ENCODE data around the gene SMG6. TPM values are rescaled to one million over a fixed set of nuclear protein-coding genes. Genes with fewer than 3 reads are reported as not detected.

The SMG6 gene
- total and polyA plus RNA-seq, 5 experiments from 2014 or later = 5.3 to 51.4 (median 13.5) TPM

DNA sequence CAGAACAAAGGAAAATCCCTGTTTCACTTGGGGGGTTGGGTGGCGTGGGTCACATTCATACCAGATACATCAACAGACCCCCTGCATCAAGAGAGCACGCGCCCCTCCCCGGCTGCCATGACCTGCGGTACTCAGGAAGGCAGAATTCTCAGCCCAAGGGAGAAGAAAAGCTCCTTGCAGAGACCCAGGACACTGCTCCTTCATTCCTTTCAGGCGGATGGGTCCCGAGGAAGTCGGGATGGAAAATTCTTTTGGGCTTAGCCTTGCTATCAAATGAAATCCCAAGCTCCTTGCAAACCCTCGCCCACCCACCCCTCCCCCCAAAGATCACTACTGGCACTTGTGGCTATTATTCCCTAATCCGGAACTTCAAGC lies 208.1 kb downstream of the SMG6 start:
- Mint-ChIP-seq H3K4me3 (no peak overlapping the region), H3K36me3 (peaks cover 0 to 39% (median 3%) of the 10 kb centered on the region in 3 donors), H3K27ac (no peak overlapping the region), H3K4me1 (peaks cover 8 to 20% (median 18%) of the 10 kb centered on the region in 4 donors), H3K27me3 (no peaks in the 10 kb centered on the region), H3K9me3 (no peaks in the 10 kb centered on the region)
- POLR2A ChIA-PET = no interaction called here
- no peak for DNase-seq
- no peak for ATAC-seq

- Mint-ChIP-seq H3K4me1 (peaks cover 11 to 25% (median 23%) of the 10 kb centered on the region in 4 donors), H3K27me3 (no peaks in the 10 kb centered on the region), H3K36me3 (peaks cover 0 to 39% (median 3%) of the 10 kb centered on the region in 3 donors), H3K27ac (peak overlapping the region in 2 of 10 donors; percentile 20 to 33), H3K4me3 (no peak overlapping the region), H3K9me3 (no peaks in the 10 kb centered on the region)
- DNase-seq (no peak), ATAC-seq (no peak)
- POLR2A ChIA-PET = interaction anchor here (1.0 kb wide), 1 partner anchor 17 kb away, joined by 3 read pairs; no protein-coding TSS in a partner anchor
Measured at GRCh38 chr17:2094891-2095535, 208.6 kb downstream of the SMG6 start.

DNA sequence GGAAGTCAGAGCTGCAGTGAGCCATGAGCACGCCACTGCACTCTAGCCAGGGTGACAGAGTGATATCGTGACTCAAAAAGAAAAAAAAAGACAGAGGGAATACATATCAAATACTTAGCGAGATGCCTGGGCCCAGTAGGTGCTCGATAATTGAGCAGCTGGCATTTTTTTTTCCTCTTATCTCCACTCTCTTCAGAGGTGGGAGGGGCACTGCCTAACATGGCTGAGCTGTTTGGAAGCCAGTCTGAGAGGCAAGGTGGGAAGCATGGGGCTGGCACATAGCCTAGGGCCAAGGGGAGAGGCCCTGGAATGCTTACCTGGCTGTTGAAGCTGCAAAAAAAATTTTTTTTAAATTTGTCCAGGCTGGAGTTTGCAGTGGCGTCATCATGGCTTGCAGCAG lies 210.2 kb downstream of the SMG6 start:
- POLR2A ChIA-PET = interaction anchor here (1.0 kb wide), 1 partner anchor 36 kb away, joined by 3 read pairs; no protein-coding TSS in a partner anchor
- peaks cover 0 to 36% (median 3%) of the 10 kb centered on the region in 3 donors for H3K36me3 Mint-ChIP-seq
- peak overlapping the region in 3 of 10 donors; percentile 7 to 78 (median 52) for H3K27ac Mint-ChIP-seq
- no peak overlapping the region for H3K4me3 Mint-ChIP-seq
- DNase-seq (no peak), ATAC-seq (no peak)
- H3K27me3 Mint-ChIP-seq = no peaks in the 10 kb centered on the region
- peaks cover 21 to 42% (median 39%) of the 10 kb centered on the region in 4 donors for H3K4me1 Mint-ChIP-seq
- no peaks in the 10 kb centered on the region for H3K9me3 Mint-ChIP-seq

DNA sequence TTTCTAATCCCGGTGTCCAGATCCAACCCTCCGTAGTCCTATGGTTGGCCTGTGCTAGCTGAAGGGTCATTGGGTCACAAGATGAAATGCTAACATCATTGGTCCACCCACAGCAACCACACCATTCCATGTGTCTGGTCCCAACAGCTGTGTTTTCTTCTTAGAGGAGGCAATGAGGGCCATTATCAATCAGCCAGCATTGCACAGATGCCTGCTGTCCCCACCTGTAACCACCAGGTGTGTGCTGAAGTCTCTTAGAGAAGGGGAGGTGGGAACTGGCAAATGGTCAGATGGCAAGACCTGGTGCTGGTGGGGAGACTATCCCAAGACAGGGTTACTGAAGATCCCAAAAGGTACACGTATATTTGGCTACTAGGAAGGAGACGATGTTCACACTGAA lies 211.3 kb downstream of the SMG6 start:
- Mint-ChIP-seq H3K36me3 (peaks cover 0 to 30% (median 3%) of the 10 kb centered on the region in 3 donors), H3K4me3 (peak overlapping the region in 1 of 10 donors; percentile 22), H3K27ac (peak overlapping the region in 5 of 10 donors; percentile 9 to 76 (median 49)), H3K9me3 (no peaks in the 10 kb centered on the region), H3K4me1 (peaks cover 26 to 53% (median 49%) of the 10 kb centered on the region in 4 donors), H3K27me3 (no peaks in the 10 kb centered on the region)
- no peak for ATAC-seq
- POLR2A ChIA-PET = interaction anchor here (0.6 to 1.0 kb wide), 2 partner anchors 35 to 463 kb away, joined by 3 to 4 read pairs; partner anchors contain the start of gene SLC43A2
- DNase-seq = no peak

DNA sequence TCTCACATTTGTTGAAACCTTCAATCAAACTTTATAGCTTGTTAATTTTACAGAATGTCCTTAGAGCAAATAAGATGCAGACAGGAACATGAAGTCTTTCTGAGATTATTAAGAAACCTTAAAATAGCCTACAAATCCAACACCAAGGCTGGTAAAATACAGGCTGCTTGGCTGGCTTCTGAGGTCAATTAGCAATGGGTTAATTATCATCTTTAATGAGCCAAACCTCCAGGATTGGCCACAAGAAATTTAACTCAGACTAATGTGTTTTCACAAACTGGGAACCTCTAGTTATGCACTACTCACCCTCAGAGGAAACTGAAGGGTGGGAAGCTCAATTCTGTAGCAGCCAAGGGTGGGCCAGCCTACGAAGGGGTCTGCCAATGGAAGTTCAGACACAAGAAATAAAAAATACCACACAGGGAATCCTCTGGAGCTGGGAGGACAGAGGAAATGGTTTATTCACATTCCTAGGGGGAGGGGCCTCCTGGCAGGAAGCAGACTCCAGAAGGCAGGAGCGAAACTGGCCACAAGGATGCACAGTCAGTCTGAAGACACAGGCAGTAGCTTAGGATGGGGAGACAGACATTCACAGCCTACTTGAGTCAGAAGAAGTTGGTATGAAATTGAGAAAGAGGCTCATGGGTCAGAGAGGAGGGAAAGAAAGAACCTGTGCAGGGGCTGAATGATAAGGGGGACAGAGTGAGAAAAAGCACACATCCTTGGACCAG lies 212.6 kb downstream of the SMG6 start:
- DNase-seq (no peak), ATAC-seq (no peak)
- no peaks in the 10 kb centered on the region for H3K9me3 Mint-ChIP-seq
- peak overlapping the region in 6 of 10 donors; percentile 53 to 99 (median 88) for H3K27ac Mint-ChIP-seq
- POLR2A ChIA-PET = interaction anchor here (0.7 to 1.5 kb wide), 3 partner anchors 23 to 181 kb away, joined by 3 read pairs; partner anchors contain the start of gene HIC1
- H3K27me3 Mint-ChIP-seq = no peaks in the 10 kb centered on the region
- H3K36me3 Mint-ChIP-seq = peaks cover 0 to 36% (median 8%) of the 10 kb centered on the region in 3 donors
- peaks cover 26 to 64% (median 54%) of the 10 kb centered on the region in 4 donors for H3K4me1 Mint-ChIP-seq
- H3K4me3 Mint-ChIP-seq = peak overlapping the region in 7 of 10 donors; percentile 87 to 100 (median 93)

DNA sequence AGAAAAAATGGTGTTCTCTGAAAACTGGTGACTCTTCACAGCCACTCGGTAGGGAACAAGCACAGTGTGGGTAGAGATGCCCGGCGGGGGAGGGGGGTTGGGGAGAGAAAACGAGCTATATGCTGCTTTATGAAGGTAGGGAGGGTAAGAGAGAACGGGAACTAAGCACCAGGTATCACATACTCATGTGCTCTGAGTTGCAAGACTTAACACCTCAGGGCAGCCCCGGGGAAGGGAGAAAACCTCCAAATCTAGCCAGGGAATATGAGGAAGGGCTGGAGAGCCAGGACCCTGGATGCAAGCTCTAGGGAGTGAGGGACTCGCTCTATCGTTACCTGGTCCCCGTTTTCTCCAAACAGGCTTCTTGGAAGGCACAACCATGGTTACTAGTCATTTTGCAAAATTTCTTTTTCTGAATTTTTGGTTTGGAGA lies 213.4 kb downstream of the SMG6 start:
- Mint-ChIP-seq H3K4me3 (peak overlapping the region; percentile 86 to 100 (median 94)), H3K4me1 (peaks cover 23 to 67% (median 54%) of the 10 kb centered on the region in 4 donors), H3K27ac (peak overlapping the region; percentile 83 to 99 (median 94))

GRCh38 chr17:2089021-2089422 lies 214.6 kb downstream of the SMG6 start:
- Mint-ChIP-seq H3K27me3 (no peaks in the 10 kb centered on the region), H3K9me3 (no peaks in the 10 kb centered on the region), H3K27ac (peak overlapping the region; percentile 80 to 99 (median 94)), H3K4me3 (peak overlapping the region; percentile 86 to 100 (median 94)), H3K4me1 (peaks cover 23 to 77% (median 54%) of the 10 kb centered on the region in 4 donors), H3K36me3 (peaks cover 0 to 39% (median 14%) of the 10 kb centered on the region in 3 donors)
- POLR2A ChIA-PET = interaction anchor here (1.3 kb wide), 1 partner anchor 15 kb away, joined by 4 read pairs; no protein-coding TSS in a partner anchor
- ATAC-seq (peak; percentile 20 to 24), DNase-seq (no peak)

More for the DNA sequence above, 213.4 kb downstream of the SMG6 start:
- DNase-seq (peak in 1 of 10 donors; percentile 13), ATAC-seq (peak; percentile 31 to 55)
- Mint-ChIP-seq H3K27me3 (no peaks in the 10 kb centered on the region), H3K36me3 (peaks cover 0 to 38% (median 8%) of the 10 kb centered on the region in 3 donors), H3K9me3 (no peaks in the 10 kb centered on the region)
- POLR2A ChIA-PET = interaction anchor here (1.2 to 1.5 kb wide), 3 partner anchors 13 to 182 kb away, joined by 3 to 4 read pairs (median 3); partner anchors contain the start of gene HIC1

DNA sequence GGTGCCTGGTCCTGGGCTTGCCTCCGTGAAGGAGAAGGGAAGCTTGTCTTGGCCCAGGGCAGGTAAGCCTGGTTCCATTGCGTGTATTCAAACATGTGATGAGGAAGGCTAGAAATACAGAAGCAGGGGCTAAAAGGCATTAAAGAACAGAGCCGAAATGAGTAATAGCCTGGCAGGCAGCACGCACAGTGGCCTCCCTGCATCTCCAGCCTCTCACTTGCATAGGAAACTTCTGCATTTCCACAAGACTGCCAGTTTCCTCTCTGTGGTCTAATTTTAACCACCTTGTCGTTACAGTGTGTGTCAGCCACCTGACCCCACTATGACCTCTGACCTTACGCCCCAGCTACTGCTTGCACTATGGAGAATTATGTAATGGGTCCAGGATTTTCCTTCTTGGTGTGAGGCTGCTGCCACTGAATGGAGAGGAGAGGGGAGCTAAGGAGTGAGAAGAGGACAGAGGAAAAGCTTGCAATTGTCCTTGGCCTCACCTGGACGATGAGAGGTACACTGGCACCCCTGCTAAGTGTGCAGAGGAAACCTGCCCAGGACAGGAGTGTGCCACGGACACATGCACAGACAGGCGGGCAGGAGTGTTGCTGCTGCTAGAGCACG lies 215.9 kb downstream of the SMG6 start:
- DNase-seq (peak in 2 of 10 donors; percentile 9 to 25), ATAC-seq (peak in 1 of 2 donors; percentile 15)
- H3K36me3 Mint-ChIP-seq = peaks cover 0 to 38% (median 20%) of the 10 kb centered on the region in 3 donors
- POLR2A ChIA-PET = no interaction called here
- H3K9me3 Mint-ChIP-seq = no peaks in the 10 kb centered on the region
- H3K27me3 Mint-ChIP-seq = no peaks in the 10 kb centered on the region
- peaks cover 23 to 84% (median 52%) of the 10 kb centered on the region in 4 donors for H3K4me1 Mint-ChIP-seq
- peak overlapping the region in 8 of 10 donors; percentile 0 to 60 (median 40) for H3K27ac Mint-ChIP-seq
- peak overlapping the region in 7 of 10 donors; percentile 1 to 58 (median 37) for H3K4me3 Mint-ChIP-seq

GRCh38 chr17:2086306-2086705 lies 217.3 kb downstream of the SMG6 start:
- peak overlapping the region in 1 of 10 donors; percentile 56 for H3K27ac Mint-ChIP-seq

DNA sequence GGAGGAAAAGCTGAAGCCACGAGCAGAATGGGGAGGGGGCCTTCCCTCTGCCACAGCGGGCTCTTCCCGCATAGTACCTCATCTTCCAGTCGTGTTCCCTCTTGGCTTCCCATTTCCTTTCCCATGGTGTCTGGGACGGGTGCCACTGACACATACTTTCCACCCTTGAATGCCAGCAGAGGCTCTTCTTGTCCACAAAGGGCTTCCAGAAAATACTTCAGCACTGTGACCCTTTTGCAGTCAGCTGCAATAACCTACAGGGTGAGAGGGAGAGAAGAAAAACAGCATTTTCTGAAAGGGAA lies 218.0 kb downstream of the SMG6 start:
- Mint-ChIP-seq H3K36me3 (peaks cover 6 to 48% (median 33%) of the 10 kb centered on the region in 3 donors), H3K27ac (peak overlapping the region in 1 of 10 donors; percentile 19), H3K4me3 (peak overlapping the region in 1 of 10 donors; percentile 30), H3K4me1 (peaks cover 22 to 79% (median 37%) of the 10 kb centered on the region in 4 donors), H3K9me3 (no peaks in the 10 kb centered on the region), H3K27me3 (no peaks in the 10 kb centered on the region)
- DNase-seq = no peak
- no peak for ATAC-seq
- POLR2A ChIA-PET = no interaction called here

More at GRCh38 chr17:2086306-2086705, 217.3 kb downstream of the SMG6 start:
- no peaks in the 10 kb centered on the region for H3K27me3 Mint-ChIP-seq
- POLR2A ChIA-PET = no interaction called here
- DNase-seq (no peak), ATAC-seq (no peak)
- peaks cover 26 to 84% (median 44%) of the 10 kb centered on the region in 4 donors for H3K4me1 Mint-ChIP-seq
- peaks cover 6 to 43% (median 27%) of the 10 kb centered on the region in 3 donors for H3K36me3 Mint-ChIP-seq
- H3K4me3 Mint-ChIP-seq = no peak overlapping the region
- no peaks in the 10 kb centered on the region for H3K9me3 Mint-ChIP-seq

GRCh38 chr17:2084766-2085647 lies 218.6 kb downstream of the SMG6 start:
- ATAC-seq (no peak), DNase-seq (no peak)
- POLR2A ChIA-PET = no interaction called here
- Mint-ChIP-seq H3K4me3 (no peak overlapping the region), H3K27me3 (no peaks in the 10 kb centered on the region), H3K27ac (peak overlapping the region in 3 of 10 donors; percentile 31 to 77 (median 49)), H3K36me3 (peaks cover 6 to 53% (median 37%) of the 10 kb centered on the region in 3 donors), H3K4me1 (peaks cover 19 to 73% (median 32%) of the 10 kb centered on the region in 4 donors), H3K9me3 (no peaks in the 10 kb centered on the region)

Measured in naive thymus-derived CD8-positive, alpha-beta T cell (primary cell).